ENCODE data around the gene RAB7A.
A peak's percentile ranks its signal among the peaks of the same experiment; 100 is the strongest.

Gene RAB7A

GRCh38 chr3:128806588-128806987 lies 80.6 kb downstream of the RAB7A start:
- H3K36me3 Mint-ChIP-seq (ENCODE audit: low read depth): peaks cover 61% of the 10 kb centered on the region
- H3K27ac Mint-ChIP-seq: peak overlapping the region in 1 of 3 experiments; percentile 30
- H3K4me3 Mint-ChIP-seq: no peak overlapping the region
- H3K9me3 Mint-ChIP-seq: no peaks in the 10 kb centered on the region
- peaks cover 53% of the 10 kb centered on the region for H3K4me1 Mint-ChIP-seq
- TF ChIP-seq CTCF (IDR thresholded peaks at IDR 0.05; ENCODE audit: unreplicated experiment in 3 of 3): no peak
- no peaks in the 10 kb centered on the region for H3K27me3 Mint-ChIP-seq (ENCODE audit: low read depth)

- Mint-ChIP-seq H3K27me3 (ENCODE audit: low read depth) (no peaks in the 10 kb centered on the region), H3K27ac (no peak overlapping the region), H3K9me3 (no peaks in the 10 kb centered on the region), H3K36me3 (ENCODE audit: low read depth) (peaks cover 60% of the 10 kb centered on the region), H3K4me3 (no peak overlapping the region), H3K4me1 (peaks cover 46% of the 10 kb centered on the region)
- TF ChIP-seq CTCF (IDR thresholded peaks at IDR 0.05; ENCODE audit: unreplicated experiment in 3 of 3): no peak
Observed at GRCh38 chr3:128807186-128807830, 81.3 kb downstream of the RAB7A start.

GRCh38 chr3:128808672-128809071 lies 82.7 kb downstream of the RAB7A start:
- Mint-ChIP-seq H3K27me3 (ENCODE audit: low read depth) (no peaks in the 10 kb centered on the region), H3K9me3 (no peaks in the 10 kb centered on the region), H3K27ac (peak overlapping the region in 1 of 3 experiments; percentile 47), H3K36me3 (ENCODE audit: low read depth) (peaks cover 69% of the 10 kb centered on the region), H3K4me3 (no peak overlapping the region), H3K4me1 (peaks cover 44% of the 10 kb centered on the region)
- no peak for TF ChIP-seq CTCF (IDR thresholded peaks at IDR 0.05; ENCODE audit: unreplicated experiment in 3 of 3)

- peaks cover 83% of the 10 kb centered on the region for H3K36me3 Mint-ChIP-seq (ENCODE audit: low read depth)
- no peak for TF ChIP-seq CTCF (IDR thresholded peaks at IDR 0.05; ENCODE audit: unreplicated experiment in 3 of 3)
- peak overlapping the region in 1 of 3 experiments; percentile 56 for H3K27ac Mint-ChIP-seq
- no peaks in the 10 kb centered on the region for H3K27me3 Mint-ChIP-seq (ENCODE audit: low read depth)
- H3K9me3 Mint-ChIP-seq: no peaks in the 10 kb centered on the region
- no peak overlapping the region for H3K4me3 Mint-ChIP-seq
- peaks cover 39% of the 10 kb centered on the region for H3K4me1 Mint-ChIP-seq
Observed at GRCh38 chr3:128813097-128813496, 87.1 kb downstream of the RAB7A start.

- Mint-ChIP-seq H3K4me3 (no peak overlapping the region), H3K36me3 (ENCODE audit: low read depth) (peaks cover 83% of the 10 kb centered on the region), H3K9me3 (no peaks in the 10 kb centered on the region), H3K27me3 (ENCODE audit: low read depth) (no peaks in the 10 kb centered on the region), H3K27ac (peak overlapping the region in 1 of 3 experiments; percentile 56), H3K4me1 (peaks cover 30% of the 10 kb centered on the region)
- no peak for TF ChIP-seq CTCF (IDR thresholded peaks at IDR 0.05; ENCODE audit: unreplicated experiment in 3 of 3)
Observed at GRCh38 chr3:128814060-128814459, 88.1 kb downstream of the RAB7A start.

All from nephron (organoid).